ENCODE measurements around the gene PLEKHM1. TPM values are rescaled to one million over a fixed set of nuclear protein-coding genes. Genes with fewer than 3 reads are reported as not detected.

PLEKHM1 gene
- total and polyA plus RNA-seq, 2 of the 13 experiments (the other 11 are each of a cell fraction or from before 2014, with no cell fraction given) = 7.6 to 13.5 TPM

- TF ChIP-seq ZBTB49 (CRISPR knock-in tag; IDR thresholded peaks at IDR 0.05; ENCODE audit: borderline replicate concordance) (no peak), ZNF564 (CRISPR knock-in tag; IDR thresholded peaks at IDR 0.05) (no peak), TCF7 (IDR thresholded peaks at IDR 0.05; ENCODE audit: low read depth) (no peak), GATA4 (IDR thresholded peaks at IDR 0.05; ENCODE audit: borderline replicate concordance, low read depth) (no peak), AKNA (CRISPR knock-in tag; IDR thresholded peaks at IDR 0.05; ENCODE audit: borderline replicate concordance) (no peak), ZNF724P (CRISPR knock-in tag; IDR thresholded peaks at IDR 0.05; ENCODE audit: borderline replicate concordance) (no peak), GATAD1 (CRISPR knock-in tag; IDR thresholded peaks at IDR 0.05) (peak; percentile 57; the same call in 1 of the 2 replicates), ZNF781 (CRISPR knock-in tag; IDR thresholded peaks at IDR 0.05; ENCODE audit: borderline replicate concordance, not compliant biosample characterization) (peak; percentile 48), MAZ (IDR thresholded peaks at IDR 0.05; ENCODE audit: borderline replicate concordance, low read depth, low read length) (peak; percentile 45; the same call in 1 of the 2 replicates), MAZ (CRISPR knock-in tag; IDR thresholded peaks at IDR 0.05; ENCODE audit: low read depth) (no peak), CREM (IDR thresholded peaks at IDR 0.05) (no peak), CREM (CRISPR knock-in tag; IDR thresholded peaks at IDR 0.05) (no peak), ZNF350 (CRISPR knock-in tag; IDR thresholded peaks at IDR 0.05; ENCODE audit: borderline replicate concordance, low read depth) (peak; percentile 82), ZNF850 (CRISPR knock-in tag; conservative IDR thresholded peaks at IDR 0.05) (0 out of 2 replicates have a peak, but pooled peaks have one; percentile 52), SMC3 (IDR thresholded peaks at IDR 0.05; ENCODE audit: low read length) (peak; percentile 78), SYNCRIP (IDR thresholded peaks at IDR 0.05; ENCODE audit: insufficient read depth, low read depth, low read length) (no peak), ADNP (CRISPR knock-in tag; IDR thresholded peaks at IDR 0.05) (no peak)
- TF ChIP-seq, protein P1, sequence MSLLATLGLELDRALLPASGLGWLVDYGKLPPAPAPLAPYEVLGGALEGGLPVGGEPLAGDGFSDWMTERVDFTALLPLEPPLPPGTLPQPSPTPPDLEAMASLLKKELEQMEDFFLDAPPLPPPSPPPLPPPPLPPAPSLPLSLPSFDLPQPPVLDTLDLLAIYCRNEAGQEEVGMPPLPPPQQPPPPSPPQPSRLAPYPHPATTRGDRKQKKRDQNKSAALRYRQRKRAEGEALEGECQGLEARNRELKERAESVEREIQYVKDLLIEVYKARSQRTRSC (CRISPR knock-in tag; IDR thresholded peaks at IDR 0.05; ENCODE audit: low read depth) = no peak
- TF ChIP-seq, protein P2, sequence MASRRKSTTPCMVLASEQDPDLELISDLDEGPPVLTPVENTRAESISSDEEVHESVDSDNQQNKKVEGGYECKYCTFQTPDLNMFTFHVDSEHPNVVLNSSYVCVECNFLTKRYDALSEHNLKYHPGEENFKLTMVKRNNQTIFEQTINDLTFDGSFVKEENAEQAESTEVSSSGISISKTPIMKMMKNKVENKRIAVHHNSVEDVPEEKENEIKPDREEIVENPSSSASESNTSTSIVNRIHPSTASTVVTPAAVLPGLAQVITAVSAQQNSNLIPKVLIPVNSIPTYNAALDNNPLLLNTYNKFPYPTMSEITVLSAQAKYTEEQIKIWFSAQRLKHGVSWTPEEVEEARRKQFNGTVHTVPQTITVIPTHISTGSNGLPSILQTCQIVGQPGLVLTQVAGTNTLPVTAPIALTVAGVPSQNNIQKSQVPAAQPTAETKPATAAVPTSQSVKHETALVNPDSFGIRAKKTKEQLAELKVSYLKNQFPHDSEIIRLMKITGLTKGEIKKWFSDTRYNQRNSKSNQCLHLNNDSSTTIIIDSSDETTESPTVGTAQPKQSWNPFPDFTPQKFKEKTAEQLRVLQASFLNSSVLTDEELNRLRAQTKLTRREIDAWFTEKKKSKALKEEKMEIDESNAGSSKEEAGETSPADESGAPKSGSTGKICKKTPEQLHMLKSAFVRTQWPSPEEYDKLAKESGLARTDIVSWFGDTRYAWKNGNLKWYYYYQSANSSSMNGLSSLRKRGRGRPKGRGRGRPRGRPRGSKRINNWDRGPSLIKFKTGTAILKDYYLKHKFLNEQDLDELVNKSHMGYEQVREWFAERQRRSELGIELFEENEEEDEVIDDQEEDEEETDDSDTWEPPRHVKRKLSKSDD (CRISPR knock-in tag; IDR thresholded peaks at IDR 0.05; ENCODE audit: low read depth) = peak; percentile 32; the same call in 1 of the 2 replicates
Measured at GRCh38 chr17:45394913-45395568, 95.5 kb downstream of the PLEKHM1 start (continued).
